Activated CD8-positive, alpha-beta memory T cell treated with anti-CD3 and anti-CD28 coated beads for 24 hours (primary cell): ENCODE measurements around the gene FBN3.
"Not testable (repeated sequence)": the region's sequence is repeated elsewhere in the genome, so short reads cannot be mapped to it uniquely, and the experiment has no call there.

Source experiments
- DNase-seq: peaks from one replicate; pipeline ENCODE4 v3.0.0-alpha.2; 2020

FBN3 gene

DNA sequence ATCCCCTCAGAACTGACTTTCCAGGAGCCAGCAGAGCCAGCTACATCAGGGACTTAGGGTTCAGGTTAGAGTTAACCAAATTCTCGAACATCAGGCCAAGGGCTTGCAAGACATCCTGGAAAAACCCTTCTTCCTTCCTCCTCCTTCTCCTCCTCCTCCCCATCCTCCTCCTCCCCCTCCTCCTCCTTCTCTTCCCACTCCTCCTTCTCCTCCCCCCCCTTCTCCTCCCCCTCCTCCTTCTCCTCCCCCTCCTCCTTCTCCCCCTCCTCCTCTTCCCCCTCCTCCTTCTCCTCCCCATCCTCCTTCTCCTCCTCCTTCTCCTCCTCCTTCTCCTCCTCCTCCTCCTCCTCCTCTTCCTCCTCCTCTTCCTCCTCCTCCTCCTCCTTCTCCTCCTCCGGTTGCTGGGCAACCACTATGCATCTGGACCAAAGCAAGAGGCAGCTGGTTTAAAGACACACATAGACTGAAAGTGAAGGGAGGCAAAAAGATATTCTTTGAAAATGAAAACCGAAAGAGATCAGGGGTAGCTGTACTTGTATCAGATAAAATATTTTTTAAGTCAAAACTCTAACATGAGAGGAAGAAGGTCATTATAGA is 102.7 kb downstream of the FBN3 start:
- DNase-seq, result no peak

DNA sequence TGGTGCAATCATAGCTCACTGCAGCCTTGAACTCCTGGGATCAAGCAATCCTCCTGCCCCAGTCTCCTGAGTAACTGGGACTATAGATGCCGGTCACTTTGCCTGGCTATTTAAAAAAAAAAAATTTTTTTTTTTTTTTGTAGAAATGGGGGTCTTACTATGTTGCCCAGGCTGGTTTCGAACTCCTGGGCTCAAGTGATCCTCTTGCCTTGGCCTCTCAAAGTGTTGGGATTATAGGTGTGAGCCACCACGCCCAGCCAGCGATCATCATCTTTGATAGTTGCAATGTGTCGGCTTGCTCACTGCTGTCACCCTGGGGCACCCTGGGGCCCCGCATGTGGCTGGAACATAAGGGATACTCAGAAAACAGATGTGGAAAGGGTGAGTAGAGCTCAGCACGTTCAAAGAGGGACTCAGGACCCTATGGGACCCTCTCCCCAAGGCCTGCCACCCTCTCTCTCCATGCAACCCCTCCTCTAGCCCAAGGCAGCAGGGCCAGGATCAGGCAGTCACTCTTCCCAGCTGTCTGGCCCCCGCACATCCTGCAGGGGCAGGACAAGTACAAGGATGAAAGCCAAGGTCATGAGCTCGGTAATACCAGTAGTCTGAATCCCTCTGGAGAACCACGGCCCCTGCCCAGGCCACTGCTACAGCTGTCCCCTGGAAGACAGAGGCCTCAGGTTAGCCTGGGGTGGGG is 103.4 kb downstream of the FBN3 start:
- DNase-seq, result no peak

DNA sequence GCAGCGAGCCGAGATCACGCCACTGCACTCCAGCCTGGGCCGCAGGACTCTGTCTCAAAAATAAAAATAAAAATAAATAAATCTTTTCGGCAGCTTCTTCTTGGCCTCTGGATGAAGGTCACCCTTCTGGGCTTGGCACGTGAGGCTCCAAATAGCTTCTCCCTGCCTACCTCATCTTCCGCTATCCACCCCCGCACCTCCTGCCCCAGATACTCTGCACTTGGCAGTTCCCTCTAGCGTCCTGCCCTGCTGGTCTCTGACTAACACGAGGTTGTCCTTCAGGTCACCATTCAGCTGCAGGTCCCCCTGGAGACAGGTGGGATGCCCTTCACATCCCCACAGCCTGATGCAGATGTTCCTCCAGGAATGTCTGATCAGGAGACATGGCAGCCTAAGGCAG is 105.4 kb downstream of the FBN3 start:
- DNase-seq, result no peak

DNA sequence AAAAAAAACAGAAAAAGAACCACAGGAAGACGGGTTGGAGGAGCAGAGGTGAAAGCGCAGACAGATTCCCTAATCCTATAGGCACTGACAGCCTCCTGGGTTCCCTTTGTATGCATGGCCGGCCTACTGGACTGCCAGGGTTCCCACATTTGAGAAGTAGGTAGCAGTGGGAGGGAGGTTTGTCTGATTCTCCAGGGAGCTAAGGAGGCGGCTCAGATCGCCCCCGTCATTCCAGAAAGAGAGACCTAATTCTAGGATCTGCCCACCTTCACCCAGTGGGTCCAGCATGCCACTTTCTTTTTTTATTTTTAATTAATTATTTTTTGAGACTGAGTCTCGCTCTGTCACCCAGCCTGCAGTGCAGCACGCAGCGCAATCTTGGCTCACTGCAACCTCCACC is 106.5 kb downstream of the FBN3 start:
- DNase-seq, result no peak

DNA sequence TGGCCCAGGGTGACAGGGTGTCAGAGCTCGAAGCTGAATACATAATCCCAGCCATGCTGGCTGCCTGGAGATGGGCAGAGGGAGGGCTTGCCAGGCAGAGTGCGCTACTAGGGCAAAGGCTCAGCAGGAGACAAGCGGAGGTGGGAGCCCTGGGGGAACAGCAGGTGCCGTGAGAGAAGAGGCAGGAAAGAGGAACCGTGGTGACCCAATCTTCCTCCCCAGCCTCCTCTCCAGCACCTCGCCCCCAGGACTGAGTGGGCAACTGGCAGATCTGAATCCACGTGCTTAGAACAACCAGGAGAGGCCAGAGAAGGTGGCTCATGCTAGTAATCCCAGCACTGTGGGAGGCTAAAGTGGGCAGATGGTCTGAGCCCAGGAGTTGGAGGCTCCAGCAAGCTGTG is 107.9 kb downstream of the FBN3 start:
- DNase-seq, result no peak

DNA sequence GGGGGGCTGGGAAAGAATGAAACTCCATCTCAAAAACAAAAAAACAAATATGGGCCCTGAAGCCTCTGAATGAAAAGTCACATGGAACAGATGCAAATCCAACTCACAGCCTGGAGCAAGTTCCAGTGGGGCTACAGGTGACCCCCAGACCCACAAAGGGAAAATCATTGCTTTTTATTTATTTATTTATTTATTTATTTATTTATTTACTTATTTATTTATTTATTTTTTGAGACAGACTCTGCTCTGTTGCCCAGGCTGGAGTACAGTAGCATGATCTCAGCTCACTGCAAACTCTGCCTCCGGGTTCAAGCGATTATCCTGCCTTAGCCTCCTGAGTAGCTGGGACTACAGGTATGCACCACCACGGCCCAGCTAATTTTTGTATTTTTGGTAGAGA is 110.2 kb downstream of the FBN3 start:
- DNase-seq, result no peak

DNA sequence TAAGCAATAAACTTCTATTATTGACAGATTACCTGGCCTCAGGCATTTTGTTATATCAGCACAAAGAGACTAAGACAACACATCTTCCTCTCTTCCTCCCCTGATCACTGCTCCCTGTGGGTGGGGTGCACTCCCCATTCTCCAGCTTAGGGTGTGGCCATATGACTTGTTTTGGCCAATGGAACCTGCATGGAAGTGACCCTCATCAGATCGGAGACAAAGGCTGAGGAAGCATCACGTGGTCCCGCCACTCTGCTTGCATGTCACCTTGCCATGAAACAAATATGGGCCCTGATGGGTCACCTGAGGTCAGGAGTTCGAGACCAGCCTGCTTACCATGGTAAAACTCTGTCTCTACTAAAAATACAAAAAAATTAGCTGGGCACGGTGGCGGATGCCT is 110.6 kb downstream of the FBN3 start:
- no peak for DNase-seq

DNA sequence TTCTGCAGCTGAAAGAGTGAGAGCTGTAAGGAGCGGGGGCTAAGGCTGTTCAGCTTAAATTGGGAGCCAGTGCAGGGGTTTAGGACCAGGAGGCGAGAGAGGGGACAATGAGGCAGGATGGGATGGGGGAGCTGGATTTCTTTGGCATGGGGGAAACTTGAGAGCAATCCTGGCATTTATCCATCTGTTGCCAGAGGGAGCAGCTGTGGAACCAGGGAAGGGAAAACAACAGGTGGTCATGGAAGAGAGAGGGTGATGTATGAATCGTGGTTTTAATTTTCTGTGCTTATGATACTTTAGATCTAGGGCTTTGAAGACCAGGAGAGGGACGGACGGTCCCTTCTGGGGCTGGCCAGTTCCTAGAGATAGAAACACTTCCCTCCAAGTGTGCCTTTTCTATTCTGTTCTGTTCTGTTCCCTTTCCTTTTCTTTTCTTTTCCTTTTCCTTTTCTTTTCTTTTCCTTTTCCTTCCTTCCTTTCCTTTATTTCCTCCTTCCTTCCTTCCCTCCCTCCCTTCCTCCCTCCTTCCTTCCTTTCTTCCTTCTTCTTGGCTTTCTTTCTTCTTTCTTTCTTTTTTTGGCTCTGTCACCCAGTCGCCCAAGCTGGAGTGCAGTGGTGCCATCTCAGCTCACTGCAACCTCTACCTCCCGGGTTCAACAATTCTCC is 112.8 kb downstream of the FBN3 start:
- DNase-seq, result no peak

DNA sequence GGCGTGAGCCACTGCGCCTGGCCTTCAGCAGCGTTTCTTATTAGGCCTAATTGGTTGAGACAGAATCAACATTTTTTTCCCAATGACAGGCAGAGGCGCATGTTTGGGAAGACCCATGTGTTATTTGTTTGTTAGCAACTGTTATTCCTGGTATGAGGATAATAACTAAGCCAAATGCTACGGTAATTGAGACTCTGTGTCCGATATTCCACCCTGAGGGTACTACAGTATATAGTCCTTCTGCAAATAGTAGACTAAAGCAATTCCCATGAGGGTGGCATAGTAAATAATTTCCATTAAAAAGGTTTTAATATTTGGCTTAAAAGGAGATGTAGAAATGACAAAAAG is 115.2 kb downstream of the FBN3 start:
- DNase-seq, result no peak

DNA sequence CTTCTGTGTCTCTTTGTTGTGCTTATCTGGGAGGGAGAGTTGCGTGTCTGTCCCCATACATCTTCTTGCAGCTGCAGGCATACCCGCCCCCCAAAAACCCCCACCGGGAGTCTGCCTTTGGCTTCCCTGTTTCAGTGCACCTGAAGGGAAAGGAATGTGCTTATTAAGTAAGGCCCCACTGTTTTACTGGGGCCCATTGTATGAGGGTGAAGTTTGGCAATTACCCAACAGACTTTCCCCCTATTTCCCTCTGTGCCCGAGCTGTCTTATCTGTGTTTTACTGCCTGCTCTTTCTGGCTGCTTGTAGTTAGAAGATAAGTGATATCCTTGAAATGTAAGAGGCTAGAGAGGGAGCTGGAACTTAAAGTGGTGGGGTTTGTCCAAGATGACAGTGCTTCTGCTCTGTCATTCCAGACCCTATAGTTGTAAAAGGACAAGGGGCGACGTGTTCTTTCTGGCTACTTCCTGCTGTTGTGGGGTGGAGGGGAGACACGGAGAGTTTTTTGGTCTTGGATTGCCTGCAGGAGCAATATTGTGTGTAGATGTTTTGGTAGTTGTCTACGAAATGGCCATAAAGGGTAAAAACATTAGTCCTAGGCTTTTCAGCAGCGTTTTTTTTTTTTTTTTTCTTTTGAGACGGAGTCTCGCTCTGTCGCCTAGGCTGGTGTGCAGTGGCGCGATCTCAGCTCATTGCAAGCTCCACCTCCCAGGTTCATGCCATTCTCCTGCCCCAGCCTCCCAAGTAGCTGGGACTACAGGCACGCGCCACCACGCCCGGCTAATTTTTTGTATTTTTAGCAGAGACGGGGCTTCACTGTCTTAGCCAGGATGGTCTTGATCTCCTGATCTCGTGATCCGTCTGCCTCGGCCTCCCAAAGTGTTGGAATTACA is 115.9 kb downstream of the FBN3 start:
- DNase-seq, result not testable (repeated sequence)

DNA sequence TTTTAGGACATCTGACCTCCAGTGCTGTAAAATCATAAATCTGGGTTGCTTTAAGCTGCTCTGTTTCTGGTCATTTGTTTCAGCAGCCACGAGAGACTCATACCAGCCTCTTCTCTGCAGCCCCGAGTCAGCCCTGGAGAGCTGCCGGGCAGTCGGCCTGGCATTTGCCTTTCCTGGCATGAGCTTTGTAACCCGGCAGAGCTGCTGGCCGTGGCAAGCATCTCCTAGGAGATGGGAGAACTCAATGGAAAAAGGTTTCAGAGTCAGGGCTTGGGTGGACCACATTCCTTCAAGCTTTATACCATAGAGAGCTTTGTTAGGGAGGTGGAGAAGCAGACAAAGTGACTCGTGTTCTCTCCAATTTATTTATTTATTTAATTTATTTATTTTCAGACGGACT is 118.4 kb downstream of the FBN3 start:
- no peak for DNase-seq

DNA sequence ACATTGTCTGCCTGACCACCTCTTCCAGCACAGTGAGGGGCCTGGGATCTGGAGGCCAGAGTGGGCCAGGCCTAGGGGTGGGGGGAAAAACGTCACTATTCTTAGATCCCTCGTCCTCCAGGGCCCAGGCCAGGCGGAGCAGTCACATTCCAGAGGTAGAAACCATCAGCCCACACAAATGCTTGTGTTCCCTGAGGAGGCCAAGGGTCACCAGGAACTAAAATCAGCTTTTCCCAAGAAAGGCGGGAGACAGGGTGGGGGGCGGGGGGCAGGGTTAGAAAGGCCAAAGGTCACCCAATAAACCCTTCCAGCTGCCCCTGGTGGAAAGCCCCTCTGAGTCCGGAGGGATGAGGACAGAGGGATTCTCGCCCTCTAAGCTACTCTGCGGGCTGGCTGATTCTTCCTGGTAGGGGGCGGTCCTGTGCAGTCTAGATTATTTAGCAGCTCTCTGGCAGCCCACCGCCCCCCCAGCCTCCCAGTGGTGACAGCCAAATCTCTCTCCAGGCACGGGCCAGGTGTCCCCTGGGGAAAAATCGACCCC is 120.4 kb downstream of the FBN3 start:
- no peak for DNase-seq

DNA sequence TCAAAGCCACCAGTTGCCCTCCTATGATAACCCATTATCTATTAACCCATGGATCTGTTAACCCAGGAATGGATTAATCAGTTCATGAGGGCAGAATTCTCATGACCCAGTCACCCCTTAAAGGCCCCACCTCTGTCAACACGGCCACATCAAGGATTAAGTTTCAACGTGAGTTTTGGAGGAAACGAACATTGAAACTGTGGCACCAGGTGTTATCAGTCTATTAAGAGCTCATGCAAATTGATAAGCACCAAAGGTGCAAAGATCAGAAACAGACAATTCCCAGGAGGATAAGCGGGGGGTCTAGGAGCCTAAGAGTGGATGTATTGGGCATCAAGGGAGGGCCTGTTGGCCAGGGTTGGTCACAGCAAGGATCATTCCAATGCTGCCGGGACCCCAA is 124.1 kb downstream of the FBN3 start:
- no peak for DNase-seq

DNA sequence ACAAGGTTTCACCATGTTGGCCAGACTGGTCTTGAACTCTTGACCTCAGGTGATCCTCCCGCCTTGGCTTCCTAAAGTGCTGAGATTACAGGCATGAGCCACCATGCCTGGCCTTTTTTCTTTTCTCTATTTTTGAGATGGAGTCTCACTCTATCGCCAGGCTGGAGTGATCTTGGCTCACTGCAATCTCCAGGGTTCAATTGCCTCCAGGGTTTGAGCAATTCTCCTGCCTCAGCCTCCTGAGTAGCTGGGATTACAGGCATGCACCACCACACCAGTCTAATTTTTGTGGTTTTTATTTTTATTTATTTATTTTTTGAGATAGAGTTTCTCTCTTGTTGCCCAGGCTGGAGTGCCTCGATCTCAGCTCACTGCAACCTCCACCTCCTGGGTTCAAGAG is 125.1 kb downstream of the FBN3 start:
- not testable (repeated sequence) for DNase-seq

DNA sequence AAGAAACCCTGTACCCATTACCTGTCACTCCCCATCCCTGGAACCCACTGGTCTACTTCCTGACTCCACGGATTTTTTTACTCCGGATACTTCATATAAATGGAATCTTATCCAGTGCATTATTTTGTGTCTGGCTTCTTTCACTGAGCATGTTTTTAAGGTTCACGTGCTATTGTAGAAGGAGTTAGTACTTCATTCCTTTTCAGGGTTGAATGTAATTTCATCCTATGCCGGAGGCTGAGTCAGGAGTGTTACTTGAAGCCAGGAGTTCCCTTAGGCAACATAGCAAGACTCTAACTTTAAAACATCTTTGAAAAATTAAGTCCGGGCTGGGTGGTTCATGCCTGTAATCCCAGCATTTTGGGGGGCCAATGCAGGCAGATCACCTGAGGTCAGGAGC is 126.0 kb downstream of the FBN3 start:
- no peak for DNase-seq

DNA sequence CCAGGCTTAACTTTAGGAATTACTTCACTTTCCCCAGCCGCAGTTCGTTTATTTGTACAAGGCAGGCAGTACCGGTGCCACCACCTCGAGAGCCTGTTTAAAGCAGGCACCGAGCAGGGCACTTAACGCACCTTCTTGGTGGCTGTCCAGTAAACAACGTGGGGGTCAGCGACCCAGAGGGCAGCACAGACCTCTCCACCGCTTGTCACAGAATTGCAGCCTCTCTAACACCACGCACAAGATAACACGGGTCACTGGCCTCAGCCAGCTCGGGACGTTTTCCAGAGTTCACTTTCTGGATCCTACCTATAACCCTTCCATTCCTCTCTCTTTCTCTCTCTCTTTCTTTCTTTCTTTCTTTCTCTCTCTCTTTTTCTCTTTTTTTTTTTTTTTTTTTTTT is 127.1 kb downstream of the FBN3 start:
- DNase-seq, result no peak

DNA sequence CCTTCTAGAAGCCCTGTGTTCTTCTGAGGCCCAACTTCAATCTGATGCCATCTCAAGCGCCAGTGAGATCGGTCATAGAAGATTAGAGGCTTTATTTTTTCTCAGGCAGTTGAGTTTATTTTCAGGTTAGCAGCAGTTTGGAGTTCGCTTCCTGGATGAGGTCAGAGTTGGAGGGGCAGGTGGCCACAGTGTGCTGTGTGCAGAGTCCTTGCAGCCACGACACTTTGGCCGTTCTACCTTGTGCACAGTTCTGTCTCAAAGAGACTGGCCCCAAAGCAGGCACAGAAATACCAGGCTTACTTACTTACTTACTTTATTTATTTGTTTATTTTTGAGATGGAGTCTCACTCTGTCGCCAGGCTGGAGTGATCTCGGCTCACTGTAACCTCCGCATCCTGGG is 128.0 kb downstream of the FBN3 start:
- DNase-seq, result no peak

DNA sequence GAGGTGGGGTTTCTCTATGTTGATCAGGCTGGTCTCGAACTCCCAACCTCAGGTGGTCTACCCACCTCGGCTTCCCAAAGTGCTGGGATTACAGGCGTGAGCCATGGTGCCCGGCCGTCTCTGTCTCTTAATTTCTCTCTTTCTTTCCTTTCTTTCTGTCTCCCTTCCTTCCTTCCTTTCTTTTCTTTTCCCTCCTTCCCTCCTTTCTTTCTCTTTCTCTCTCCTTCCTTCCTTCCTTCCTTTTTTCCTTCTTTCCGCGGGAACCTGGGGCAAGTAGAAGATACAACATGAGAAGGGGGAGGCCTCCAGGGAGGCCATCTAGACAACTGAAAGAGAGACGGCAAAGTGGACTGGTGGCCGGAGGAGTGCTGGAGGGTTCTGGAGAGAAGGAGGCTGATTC is 128.7 kb downstream of the FBN3 start:
- no peak for DNase-seq

DNA sequence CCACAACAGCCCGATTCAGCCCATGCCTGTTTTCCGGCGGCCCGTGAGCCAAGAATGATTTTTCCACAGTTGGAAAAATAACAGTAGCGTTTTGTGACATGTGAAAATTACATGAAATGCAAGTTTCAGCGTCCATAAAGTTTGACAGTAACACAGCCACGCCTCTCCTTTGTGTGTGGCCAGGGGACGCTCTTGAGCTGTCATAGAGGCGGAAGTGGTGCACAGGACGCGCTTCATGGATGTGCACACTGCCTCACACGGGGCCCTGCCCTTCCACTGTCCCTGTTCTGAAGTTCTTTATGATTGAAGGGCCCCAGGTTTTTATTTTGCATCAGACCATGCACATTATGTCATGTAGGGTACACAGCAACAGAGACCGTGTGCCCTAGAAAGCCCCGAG is 131.6 kb downstream of the FBN3 start:
- no peak for DNase-seq
